H9 (cell line): ENCODE measurements around the gene JAKMIP1. TPM values are rescaled to one million over a fixed set of nuclear protein-coding genes. Genes with fewer than 3 reads are reported as not detected.

Experiments
- DNase-seq: peaks from one replicate; pipeline ENCODE4 v3.0.0-alpha.2; 2017
- H2AFZ ChIP-seq: one replicate; pipeline ENCODE4 v1.6.1; 2013; ENCODE audit warnings: mild to moderate bottlenecking, low read length, control low read depth, moderate library complexity
- H2AK5ac ChIP-seq: 2 replicates; pipeline ENCODE4 v1.6.1; 2013; ENCODE audit warnings: low read length, control low read depth, mixed read lengths; ENCODE audit not compliant: insufficient read length
- H2BK120ac ChIP-seq: one replicate; pipeline ENCODE4 v1.6.1; 2013; ENCODE audit warnings: low read depth, mild to moderate bottlenecking, low read length, control low read depth, inconsistent platforms; ENCODE audit not compliant: poor library complexity, severe bottlenecking
- H2BK12ac ChIP-seq: 2 replicates; pipeline ENCODE4 v1.6.1; 2013; ENCODE audit warnings: low read length, control low read depth, mixed read lengths, low read depth; ENCODE audit not compliant: insufficient read length
- H2BK15ac ChIP-seq: 2 replicates; pipeline ENCODE4 v1.6.1; 2013; ENCODE audit warnings: low read depth, low read length, control low read depth
- H2BK20ac ChIP-seq: one replicate; pipeline ENCODE4 v1.6.1; 2013; ENCODE audit warnings: low read depth, mild to moderate bottlenecking, low read length, control low read depth, inconsistent platforms; ENCODE audit not compliant: poor library complexity, severe bottlenecking
- H2BK5ac ChIP-seq: 2 replicates; pipeline ENCODE4 v1.6.1; 2013; ENCODE audit warnings: low read length, control low read depth, mixed read lengths; ENCODE audit not compliant: insufficient read length
- H3K14ac ChIP-seq: 2 replicates; pipeline ENCODE4 v1.6.1; 2013; ENCODE audit warnings: low read length, control low read depth; ENCODE audit not compliant: insufficient read depth
- H3K18ac ChIP-seq: 2 replicates; pipeline ENCODE4 v1.6.1; 2013; ENCODE audit warnings: low read depth, mild to moderate bottlenecking, mixed read lengths, low read length, control low read depth; ENCODE audit not compliant: insufficient read length
- H3K23ac ChIP-seq: 2 replicates; pipeline ENCODE4 v1.6.1; 2013; ENCODE audit warnings: low read length, control low read depth, mixed read lengths, low read depth; ENCODE audit not compliant: insufficient read length
- H3K23me2 ChIP-seq: 2 replicates; pipeline ENCODE4 v1.6.1; 2013; ENCODE audit warnings: low read depth, mild to moderate bottlenecking, mixed read lengths, low read length, control low read depth; ENCODE audit not compliant: insufficient read length, poor library complexity, severe bottlenecking
- H3K27ac ChIP-seq: 2 replicates; pipeline ENCODE4 v1.5.1; 2013; ENCODE audit warnings: low read length, control low read depth, mixed read lengths, low read depth; ENCODE audit not compliant: insufficient read length
- H3K27me3 ChIP-seq: 2 replicates; pipeline ENCODE4 v1.6.1; 2013; ENCODE audit warnings: low read length, control low read depth, inconsistent platforms; ENCODE audit not compliant: insufficient read depth
- H3K4ac ChIP-seq: 2 replicates; pipeline ENCODE4 v1.6.1; 2013; ENCODE audit warnings: low read depth, mild to moderate bottlenecking, control low read depth, inconsistent platforms, low read length, moderate library complexity
- H3K4me1 ChIP-seq: 2 replicates; pipeline ENCODE4 v1.6.1; 2013; ENCODE audit warnings: low read length, control low read depth, inconsistent platforms; ENCODE audit not compliant: insufficient read depth
- H3K4me2 ChIP-seq: 2 replicates; pipeline ENCODE4 v1.6.1; 2013; ENCODE audit warnings: low read length, control low read depth, mixed read lengths; ENCODE audit not compliant: insufficient read length, insufficient read depth
- H3K56ac ChIP-seq: 2 replicates; pipeline ENCODE4 v1.6.1; 2013; ENCODE audit warnings: low read depth, mild to moderate bottlenecking, mixed read lengths, low read length, control low read depth; ENCODE audit not compliant: insufficient read length
- H3K79me1 ChIP-seq: 2 replicates; pipeline ENCODE4 v1.6.1; 2013; ENCODE audit warnings: low read depth, mild to moderate bottlenecking, moderate library complexity, low read length, control low read depth, inconsistent platforms; ENCODE audit not compliant: insufficient read depth, poor library complexity, severe bottlenecking
- H3K79me2 ChIP-seq: 2 replicates; pipeline ENCODE4 v1.6.1; 2013; ENCODE audit warnings: low read length, control low read depth, inconsistent platforms; ENCODE audit not compliant: insufficient read depth
- H3K9ac ChIP-seq: 2 replicates; pipeline ENCODE4 v1.6.1; 2013; ENCODE audit warnings: low read length, control low read depth, mixed read lengths; ENCODE audit not compliant: insufficient read length; ENCODE audit errors: extremely low read depth
- H3K9me3 ChIP-seq: one replicate; pipeline ENCODE4 v1.6.1; 2013; ENCODE audit warnings: low read depth, low read length, inconsistent platforms; ENCODE audit not compliant: control insufficient read depth
- H3T11ph ChIP-seq: one replicate; pipeline ENCODE4 v1.6.1; 2013; ENCODE audit warnings: mild to moderate bottlenecking, low read length, control low read depth, inconsistent platforms
- H4K20me1 ChIP-seq: one replicate; pipeline ENCODE4 v1.6.1; 2013; ENCODE audit not compliant: control insufficient read depth, insufficient read length, insufficient read depth
- H4K5ac ChIP-seq: 2 replicates; pipeline ENCODE4 v1.6.1; 2013; ENCODE audit warnings: low read depth, mild to moderate bottlenecking, mixed read lengths, low read length, control low read depth; ENCODE audit not compliant: insufficient read length
- H4K8ac ChIP-seq: replicated peaks from 2 replicates; pipeline ENCODE4 v1.6.1; 2013; ENCODE audit warnings: low read length, control low read depth, mixed read lengths, low read depth; ENCODE audit not compliant: insufficient read length
- H4K91ac ChIP-seq: 2 replicates; pipeline ENCODE4 v1.6.1; 2013; ENCODE audit warnings: low read depth, mild to moderate bottlenecking, moderate library complexity, mixed read lengths, low read length, control low read depth; ENCODE audit not compliant: insufficient read length
- H3K27ac Mint-ChIP-seq, 3 experiments: 2 replicates in 2 of 3; 3 replicates in 1 of 3; pipeline ENCODE4 v1.8.0; 2020 to 2021; ENCODE audit warnings: mixed read lengths in 3 of 3, mild to moderate bottlenecking in 1 of 3, moderate library complexity in 1 of 3
- H3K27me3 Mint-ChIP-seq: 2 replicates; pipeline ENCODE4 v1.8.0; 2021; ENCODE audit warnings: low read depth, mild to moderate bottlenecking, moderate library complexity, mixed read lengths
- H3K36me3 Mint-ChIP-seq, 3 experiments: 2 replicates in 2 of 3; 3 replicates in 1 of 3; pipeline ENCODE4 v1.8.0; 2020 to 2021; ENCODE audit warnings: low read depth in 3 of 3, mixed read lengths in 3 of 3; ENCODE audit not compliant: insufficient read depth in 1 of 3
- H3K4me1 Mint-ChIP-seq, 2 experiments: 2 replicates each; pipeline ENCODE4 v1.8.0; 2020; ENCODE audit warnings: mixed read lengths in 2 of 2
- H3K4me3 Mint-ChIP-seq, 2 experiments: 2 replicates in 1 of 2; 3 replicates in 1 of 2; pipeline ENCODE4 v1.8.0; 2020 to 2021; ENCODE audit warnings: mild to moderate bottlenecking in 2 of 2, mixed read lengths in 2 of 2, moderate library complexity in 1 of 2
- H3K9me3 Mint-ChIP-seq, 2 experiments: 2 replicates in 1 of 2; 3 replicates in 1 of 2; pipeline ENCODE4 v1.8.0; 2020; ENCODE audit warnings: mild to moderate bottlenecking in 2 of 2, mixed read lengths in 2 of 2, moderate library complexity in 1 of 2
- WGBS: extraction: QIAGEN DNeasy Blood & Tissue Kit; methylation state at CpG from one replicate; pipeline ENCODE4 v1.1.7; 2013; ENCODE audit warnings: missing lambda C conversion rate, low lambda C conversion rate, mixed read lengths; ENCODE audit not compliant: insufficient read length; ENCODE audit errors: extremely low coverage; 5-methylcytosine and 5-hydroxymethylcytosine counted together
- total RNA-seq: library from RNA; stranded (reverse); gene quantifications from 2 replicates; pipeline ENCODE4 v1.2.1, GENCODE V29; 2021
- TF ChIP-seq, protein P1 (sequence below): fragments of 200-600 bp; sonication (generic); conservative IDR thresholded peaks from 3 replicates; pipeline ENCODE4 v1.8.0; 2021; ENCODE audit warnings: antibody characterized with exemption, mild to moderate bottlenecking

JAKMIP1 gene
- total RNA-seq, 1 experiment from 2014 or later: 1.5 TPM

- H3K27ac Mint-ChIP-seq: no peak overlapping the region
- Histone ChIP-seq H3K79me2 (no peaks in the 10 kb centered on the region), H3K9me3 (no peaks in the 10 kb centered on the region), H4K5ac (no peak overlapping the region), H2BK12ac (no peak overlapping the region), H3K4me2 (no peak overlapping the region), H4K8ac (no peak overlapping the region), H3K56ac (no peak overlapping the region), H3K14ac (no peak overlapping the region), H2BK20ac (no peak overlapping the region), H2BK120ac (no peak overlapping the region), H2BK15ac (no peak overlapping the region), H4K91ac (no peak overlapping the region), H2AK5ac (no peak overlapping the region), H3K4ac (no peak overlapping the region), H2BK5ac (no peak overlapping the region), H4K20me1 (no peaks in the 10 kb centered on the region), H3K23me2 (no peaks in the 10 kb centered on the region), H3K9ac (no peak overlapping the region), H3K27ac (no peak overlapping the region), H3K79me1 (no peaks in the 10 kb centered on the region), H3K23ac (no peak overlapping the region), H3K27me3 (no peaks in the 10 kb centered on the region), H3K4me1 (no peaks in the 10 kb centered on the region), H3T11ph (no peak overlapping the region), H3K18ac (no peak overlapping the region), H2AFZ (no peak overlapping the region)
- no peak for DNase-seq
- no peak overlapping the region; a peak in 1 of 5 replicates for H3K4me3 Mint-ChIP-seq
- TF ChIP-seq, protein P1, sequence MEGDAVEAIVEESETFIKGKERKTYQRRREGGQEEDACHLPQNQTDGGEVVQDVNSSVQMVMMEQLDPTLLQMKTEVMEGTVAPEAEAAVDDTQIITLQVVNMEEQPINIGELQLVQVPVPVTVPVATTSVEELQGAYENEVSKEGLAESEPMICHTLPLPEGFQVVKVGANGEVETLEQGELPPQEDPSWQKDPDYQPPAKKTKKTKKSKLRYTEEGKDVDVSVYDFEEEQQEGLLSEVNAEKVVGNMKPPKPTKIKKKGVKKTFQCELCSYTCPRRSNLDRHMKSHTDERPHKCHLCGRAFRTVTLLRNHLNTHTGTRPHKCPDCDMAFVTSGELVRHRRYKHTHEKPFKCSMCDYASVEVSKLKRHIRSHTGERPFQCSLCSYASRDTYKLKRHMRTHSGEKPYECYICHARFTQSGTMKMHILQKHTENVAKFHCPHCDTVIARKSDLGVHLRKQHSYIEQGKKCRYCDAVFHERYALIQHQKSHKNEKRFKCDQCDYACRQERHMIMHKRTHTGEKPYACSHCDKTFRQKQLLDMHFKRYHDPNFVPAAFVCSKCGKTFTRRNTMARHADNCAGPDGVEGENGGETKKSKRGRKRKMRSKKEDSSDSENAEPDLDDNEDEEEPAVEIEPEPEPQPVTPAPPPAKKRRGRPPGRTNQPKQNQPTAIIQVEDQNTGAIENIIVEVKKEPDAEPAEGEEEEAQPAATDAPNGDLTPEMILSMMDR: no peak
- peaks cover 18 to 24% of the 10 kb centered on the region in 2 experiments for H3K9me3 Mint-ChIP-seq
- H3K27me3 Mint-ChIP-seq: peaks cover 5% of the 10 kb centered on the region
- H3K4me1 Mint-ChIP-seq: peaks cover 0 to 3% of the 10 kb centered on the region in 2 experiments; a peak in 1 of 4 replicates
- WGBS: no CpG with 5 or more reads among the region's 7 CpGs
- peaks cover 22 to 30% (median 27%) of the 10 kb centered on the region in 3 experiments for H3K36me3 Mint-ChIP-seq
Observed at GRCh38 chr4:6059375-6059805, 141.0 kb downstream of the JAKMIP1 start.
